ENCODE measurements around the gene PROKR1.

The PROKR1 gene

GRCh38 chr2:68669651-68670050, 26.3 kb downstream of the PROKR1 start:
- H2AFZ ChIP-seq (ENCODE audit: insufficient read depth, low read length, poor library complexity): no peak overlapping the region
- H4K91ac ChIP-seq (ENCODE audit: low read depth, low read length): no peak overlapping the region
- no peak overlapping the region for H3K4me2 ChIP-seq (ENCODE audit: low read length)
- H3K27ac ChIP-seq (ENCODE audit: low read depth, low read length): no peak overlapping the region
- no peak overlapping the region for H4K12ac ChIP-seq (ENCODE audit: low read depth, low read length)
- H3K79me1 ChIP-seq (ENCODE audit: low read length): no peaks in the 10 kb centered on the region
- H3K4me3 ChIP-seq (ENCODE audit: low read depth, low read length): no peak overlapping the region
- no CpG with 5 or more reads among the region's 3 CpGs for WGBS (ENCODE audit: extremely low coverage, insufficient coverage, insufficient read length)
- no peaks in the 10 kb centered on the region for H3K27me3 ChIP-seq (ENCODE audit: insufficient read depth, low read length)
- H3K4ac ChIP-seq (ENCODE audit: low read depth, low read length): no peak overlapping the region
- no peaks in the 10 kb centered on the region for H3K4me1 ChIP-seq (ENCODE audit: control insufficient read depth in 1 of 2, insufficient read depth in 2 of 2, low read length in 2 of 2)
- DNase-seq: no peak
- H3K79me2 ChIP-seq (ENCODE audit: control insufficient read depth, insufficient read depth, low read length, poor library complexity): no peaks in the 10 kb centered on the region
- H2BK5ac ChIP-seq (ENCODE audit: low read depth, low read length, poor library complexity): no peak overlapping the region
- H2BK12ac ChIP-seq (ENCODE audit: low read length): no peak overlapping the region
- H3K18ac ChIP-seq (ENCODE audit: low read length): no peak overlapping the region
- no peak overlapping the region for H2AK5ac ChIP-seq (ENCODE audit: low read length)
- no peak overlapping the region for H2BK120ac ChIP-seq (ENCODE audit: insufficient read depth, low read length, poor library complexity)
- no peak overlapping the region for H3K23ac ChIP-seq (ENCODE audit: low read length)
- no peak overlapping the region for H3K14ac ChIP-seq (ENCODE audit: low read length)
- H3K9ac ChIP-seq (ENCODE audit: low read length): no peak overlapping the region
- H3K36me3 ChIP-seq (ENCODE audit: control insufficient read depth in 1 of 2, insufficient read depth in 2 of 2, low read length in 2 of 2): no peaks in the 10 kb centered on the region
- H4K8ac ChIP-seq (ENCODE audit: low read depth, low read length): no peak overlapping the region
- H3K9me3 ChIP-seq (ENCODE audit: insufficient read depth, low read depth, low read length): no peaks in the 10 kb centered on the region

GRCh38 chr2:68671961-68672360, 28.6 kb downstream of the PROKR1 start:
- H2AFZ ChIP-seq (ENCODE audit: insufficient read depth, low read length, poor library complexity): no peak overlapping the region
- no peak overlapping the region for H4K91ac ChIP-seq (ENCODE audit: low read depth, low read length)
- H3K18ac ChIP-seq (ENCODE audit: low read length): no peak overlapping the region
- H4K12ac ChIP-seq (ENCODE audit: low read depth, low read length): no peak overlapping the region
- H3K4ac ChIP-seq (ENCODE audit: low read depth, low read length): no peak overlapping the region
- H2BK5ac ChIP-seq (ENCODE audit: low read depth, low read length, poor library complexity): no peak overlapping the region
- H4K8ac ChIP-seq (ENCODE audit: low read depth, low read length): no peak overlapping the region
- no peaks in the 10 kb centered on the region for H3K27me3 ChIP-seq (ENCODE audit: insufficient read depth, low read length)
- H3K4me3 ChIP-seq (ENCODE audit: low read depth, low read length): no peak overlapping the region
- no peak overlapping the region for H3K14ac ChIP-seq (ENCODE audit: low read length)
- no peaks in the 10 kb centered on the region for H3K79me2 ChIP-seq (ENCODE audit: control insufficient read depth, insufficient read depth, low read length, poor library complexity)
- no peak overlapping the region for H3K9ac ChIP-seq (ENCODE audit: low read length)
- no peaks in the 10 kb centered on the region for H3K4me1 ChIP-seq (ENCODE audit: control insufficient read depth in 1 of 2, insufficient read depth in 2 of 2, low read length in 2 of 2)
- H2BK12ac ChIP-seq (ENCODE audit: low read length): no peak overlapping the region
- no peak overlapping the region for H2AK5ac ChIP-seq (ENCODE audit: low read length)
- H3K4me2 ChIP-seq (ENCODE audit: low read length): no peak overlapping the region
- H2BK120ac ChIP-seq (ENCODE audit: insufficient read depth, low read length, poor library complexity): no peak overlapping the region
- no peaks in the 10 kb centered on the region for H3K9me3 ChIP-seq (ENCODE audit: insufficient read depth, low read depth, low read length)
- H3K23ac ChIP-seq (ENCODE audit: low read length): no peak overlapping the region
- no peak overlapping the region for H3K27ac ChIP-seq (ENCODE audit: low read depth, low read length)
- no CpG with 5 or more reads among the region's 4 CpGs for WGBS (ENCODE audit: extremely low coverage, insufficient coverage, insufficient read length)
- H3K79me1 ChIP-seq (ENCODE audit: low read length): no peaks in the 10 kb centered on the region
- no peak for DNase-seq
- no peaks in the 10 kb centered on the region for H3K36me3 ChIP-seq (ENCODE audit: control insufficient read depth in 1 of 2, insufficient read depth in 2 of 2, low read length in 2 of 2)

- H3K79me1 ChIP-seq (ENCODE audit: low read length): no peaks in the 10 kb centered on the region
- no peak overlapping the region for H3K9ac ChIP-seq (ENCODE audit: low read length)
- no peak overlapping the region for H3K18ac ChIP-seq (ENCODE audit: low read length)
- DNase-seq: no peak
- H3K4me3 ChIP-seq (ENCODE audit: low read depth, low read length): no peak overlapping the region
- no peak overlapping the region for H3K14ac ChIP-seq (ENCODE audit: low read length)
- no peak overlapping the region for H2BK12ac ChIP-seq (ENCODE audit: low read length)
- H3K4me1 ChIP-seq (ENCODE audit: control insufficient read depth in 1 of 2, insufficient read depth in 2 of 2, low read length in 2 of 2): no peaks in the 10 kb centered on the region
- no peak overlapping the region for H2AFZ ChIP-seq (ENCODE audit: insufficient read depth, low read length, poor library complexity)
- H3K9me3 ChIP-seq (ENCODE audit: insufficient read depth, low read depth, low read length): no peaks in the 10 kb centered on the region
- H4K12ac ChIP-seq (ENCODE audit: low read depth, low read length): no peak overlapping the region
- H4K8ac ChIP-seq (ENCODE audit: low read depth, low read length): no peak overlapping the region
- no peak overlapping the region for H2AK5ac ChIP-seq (ENCODE audit: low read length)
- no peaks in the 10 kb centered on the region for H3K79me2 ChIP-seq (ENCODE audit: control insufficient read depth, insufficient read depth, low read length, poor library complexity)
- WGBS (ENCODE audit: extremely low coverage, insufficient coverage, insufficient read length): no CpG with 5 or more reads among the region's 3 CpGs
- no peak overlapping the region for H2BK120ac ChIP-seq (ENCODE audit: insufficient read depth, low read length, poor library complexity)
- no peak overlapping the region for H3K27ac ChIP-seq (ENCODE audit: low read depth, low read length)
- no peak overlapping the region for H3K4me2 ChIP-seq (ENCODE audit: low read length)
- H2BK5ac ChIP-seq (ENCODE audit: low read depth, low read length, poor library complexity): no peak overlapping the region
- no peak overlapping the region for H3K4ac ChIP-seq (ENCODE audit: low read depth, low read length)
- no peaks in the 10 kb centered on the region for H3K27me3 ChIP-seq (ENCODE audit: insufficient read depth, low read length)
- H4K91ac ChIP-seq (ENCODE audit: low read depth, low read length): no peak overlapping the region
- H3K23ac ChIP-seq (ENCODE audit: low read length): no peak overlapping the region
- no peaks in the 10 kb centered on the region for H3K36me3 ChIP-seq (ENCODE audit: control insufficient read depth in 1 of 2, insufficient read depth in 2 of 2, low read length in 2 of 2)
These were observed 30.3 kb downstream of the PROKR1 start for GRCh38 chr2:68673631-68674030.

GRCh38 chr2:68675470-68675869, 32.1 kb downstream of the PROKR1 start:
- no peak overlapping the region for H2BK12ac ChIP-seq (ENCODE audit: low read length)
- peaks cover 0 to 1% of the 10 kb centered on the region in 2 experiments for H3K4me1 ChIP-seq (ENCODE audit: control insufficient read depth in 1 of 2, insufficient read depth in 2 of 2, low read length in 2 of 2)
- H3K18ac ChIP-seq (ENCODE audit: low read length): no peak overlapping the region
- no peak overlapping the region for H4K8ac ChIP-seq (ENCODE audit: low read depth, low read length)
- no peak overlapping the region for H2BK120ac ChIP-seq (ENCODE audit: insufficient read depth, low read length, poor library complexity)
- H4K91ac ChIP-seq (ENCODE audit: low read depth, low read length): no peak overlapping the region
- H3K27me3 ChIP-seq (ENCODE audit: insufficient read depth, low read length): no peaks in the 10 kb centered on the region
- H3K79me1 ChIP-seq (ENCODE audit: low read length): no peaks in the 10 kb centered on the region
- no peak overlapping the region for H2AFZ ChIP-seq (ENCODE audit: insufficient read depth, low read length, poor library complexity)
- no peak overlapping the region for H2AK5ac ChIP-seq (ENCODE audit: low read length)
- H3K9me3 ChIP-seq (ENCODE audit: insufficient read depth, low read depth, low read length): no peaks in the 10 kb centered on the region
- H3K14ac ChIP-seq (ENCODE audit: low read length): no peak overlapping the region
- H3K36me3 ChIP-seq (ENCODE audit: control insufficient read depth in 1 of 2, insufficient read depth in 2 of 2, low read length in 2 of 2): no peaks in the 10 kb centered on the region
- no peak overlapping the region for H3K27ac ChIP-seq (ENCODE audit: low read depth, low read length)
- no peak overlapping the region for H2BK5ac ChIP-seq (ENCODE audit: low read depth, low read length, poor library complexity)
- no peak overlapping the region for H4K12ac ChIP-seq (ENCODE audit: low read depth, low read length)
- no peak for DNase-seq
- no peak overlapping the region for H3K23ac ChIP-seq (ENCODE audit: low read length)
- no peak overlapping the region for H3K4me3 ChIP-seq (ENCODE audit: low read depth, low read length)
- H3K4ac ChIP-seq (ENCODE audit: low read depth, low read length): no peak overlapping the region
- H3K79me2 ChIP-seq (ENCODE audit: control insufficient read depth, insufficient read depth, low read length, poor library complexity): no peaks in the 10 kb centered on the region
- H3K9ac ChIP-seq (ENCODE audit: low read length): no peak overlapping the region
- no peak overlapping the region for H3K4me2 ChIP-seq (ENCODE audit: low read length)
